ENCODE measurements around the gene SUSD5.

Gene SUSD5

GRCh38 chr3:33238923-33239322 is 20.3 kb upstream of the SUSD5 start:
- H3K27me3 ChIP-seq (ENCODE audit: insufficient read depth, low read depth, severe bottlenecking) = no peaks in the 10 kb centered on the region
- H3K9me3 ChIP-seq (ENCODE audit: severe bottlenecking) = no peaks in the 10 kb centered on the region
- TF ChIP-seq CTCF (IDR thresholded peaks at IDR 0.05; ENCODE audit: low read depth, low read length) = no peak

GRCh38 chr3:33237439-33237838 is 18.8 kb upstream of the SUSD5 start:
- DNase-seq = no peak
- Histone ChIP-seq H3K27me3 (ENCODE audit: insufficient read depth, low read depth, severe bottlenecking) (no peaks in the 10 kb centered on the region), H3K36me3 (no peaks in the 10 kb centered on the region), H3K4me3 (ENCODE audit: low read depth, low read length) (no peak overlapping the region), H3K27ac (no peak overlapping the region), H3K9me3 (ENCODE audit: severe bottlenecking) (no peaks in the 10 kb centered on the region)
- no peak for TF ChIP-seq CTCF (IDR thresholded peaks at IDR 0.05; ENCODE audit: low read depth, low read length)

More at GRCh38 chr3:33238923-33239322, 20.3 kb upstream of the SUSD5 start:
- no peak for DNase-seq
- Histone ChIP-seq H3K4me3 (ENCODE audit: low read depth, low read length) (no peak overlapping the region), H3K27ac (no peak overlapping the region), H3K36me3 (no peaks in the 10 kb centered on the region)

- Histone ChIP-seq H3K4me3 (ENCODE audit: low read depth, low read length) (no peak overlapping the region), H3K9me3 (ENCODE audit: severe bottlenecking) (no peaks in the 10 kb centered on the region), H3K27ac (no peak overlapping the region), H3K27me3 (ENCODE audit: insufficient read depth, low read depth, severe bottlenecking) (no peaks in the 10 kb centered on the region), H3K36me3 (no peaks in the 10 kb centered on the region)
- DNase-seq = no peak
- no peak for TF ChIP-seq CTCF (IDR thresholded peaks at IDR 0.05; ENCODE audit: low read depth, low read length)
Measured at GRCh38 chr3:33236005-33236404, 17.4 kb upstream of the SUSD5 start.

GRCh38 chr3:33233884-33234283 is 15.3 kb upstream of the SUSD5 start:
- Histone ChIP-seq H3K9me3 (ENCODE audit: severe bottlenecking) (no peaks in the 10 kb centered on the region), H3K36me3 (no peaks in the 10 kb centered on the region), H3K27me3 (ENCODE audit: insufficient read depth, low read depth, severe bottlenecking) (no peaks in the 10 kb centered on the region), H3K27ac (no peak overlapping the region), H3K4me3 (ENCODE audit: low read depth, low read length) (no peak overlapping the region)
- DNase-seq = no peak
- no peak for TF ChIP-seq CTCF (IDR thresholded peaks at IDR 0.05; ENCODE audit: low read depth, low read length)

GRCh38 chr3:33231756-33232465 is 13.3 kb upstream of the SUSD5 start:
- Histone ChIP-seq H3K27ac (no peak overlapping the region), H3K4me3 (ENCODE audit: low read depth, low read length) (no peak overlapping the region), H3K36me3 (no peaks in the 10 kb centered on the region), H3K9me3 (ENCODE audit: severe bottlenecking) (no peaks in the 10 kb centered on the region), H3K27me3 (ENCODE audit: insufficient read depth, low read depth, severe bottlenecking) (no peaks in the 10 kb centered on the region)
- DNase-seq = no peak
- TF ChIP-seq CTCF (IDR thresholded peaks at IDR 0.05; ENCODE audit: low read depth, low read length) = no peak

- no peak for DNase-seq
- TF ChIP-seq CTCF (IDR thresholded peaks at IDR 0.05; ENCODE audit: low read depth, low read length) = no peak
- no peak overlapping the region for H3K4me3 ChIP-seq (ENCODE audit: low read depth, low read length)
- H3K27ac ChIP-seq = no peak overlapping the region
- H3K9me3 ChIP-seq (ENCODE audit: severe bottlenecking) = no peaks in the 10 kb centered on the region
- H3K27me3 ChIP-seq (ENCODE audit: insufficient read depth, low read depth, severe bottlenecking) = no peaks in the 10 kb centered on the region
- H3K36me3 ChIP-seq = no peaks in the 10 kb centered on the region
Measured at GRCh38 chr3:33229947-33230346, 11.3 kb upstream of the SUSD5 start.

Data from WERI-Rb-1 (cell line).